GM12891 (cell line): Measurements from ENCODE around the gene ALOXE3.

Experiments used
- POLR2A ChIP-seq: IDR thresholded peaks from 2 replicates; pipeline ENCODE4 v1.6.1; 2011; ENCODE audit warnings: low read depth, low read length, control low read depth
- POLR2AphosphoS5 ChIP-seq: IDR thresholded peaks from 2 replicates; pipeline ENCODE4 v1.6.1; 2011; ENCODE audit warnings: low read depth, low read length, control low read depth
- TAF1 ChIP-seq: IDR thresholded peaks from 2 replicates; pipeline ENCODE4 v1.6.1; 2011; ENCODE audit warnings: low read depth, low read length, control low read depth

DNA sequence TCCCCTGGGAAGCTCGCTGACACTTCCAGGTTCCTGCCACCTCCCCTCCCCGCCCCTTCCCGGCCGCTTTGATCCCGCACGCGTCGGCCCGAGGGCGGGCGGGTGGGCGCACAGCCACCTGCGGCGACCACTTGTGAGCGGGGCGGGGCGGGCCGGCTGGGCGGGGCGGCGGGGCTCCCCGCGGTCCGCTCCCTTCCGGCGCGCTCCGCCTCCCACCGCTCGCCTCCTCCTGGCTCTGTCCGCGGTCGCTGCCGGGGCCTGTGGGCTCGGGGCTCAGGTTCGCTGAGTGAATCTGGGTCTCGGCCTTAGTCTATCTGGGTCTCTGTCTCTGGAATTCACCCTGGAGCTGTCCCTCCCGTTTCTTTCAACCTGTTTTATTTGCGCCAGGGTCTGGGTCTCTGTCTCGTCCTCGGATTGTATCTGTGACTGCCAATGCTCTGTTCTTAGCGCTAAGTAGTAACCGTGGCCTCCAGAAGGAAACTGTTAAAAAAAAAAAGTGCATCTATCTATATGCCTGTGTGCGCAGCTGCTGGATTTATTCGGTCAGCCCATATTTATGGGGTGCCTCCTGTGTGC lies 8.3 kb upstream of the ALOXE3 start:
- no peak for TF ChIP-seq POLR2AphosphoS5
- TF ChIP-seq POLR2A: no peak
- TF ChIP-seq TAF1: no peak
